Left lobe of liver (tissue), 2 donors: ENCODE results near the gene ATP2B2. TPM values are rescaled to one million over a fixed set of nuclear protein-coding genes. Genes with fewer than 3 reads are reported as not detected.

Experiments
- ATAC-seq: fragments of 200-7000 bp; cut with Tn5 transposase; one replicate; pipeline ENCODE4 v1.9.1; 2020; ENCODE audit warnings: mild to moderate bottlenecking, moderate library complexity
- DNase-seq: peaks from one replicate; pipeline ENCODE4 v3.0.0-alpha.2; 2020; ENCODE audit warnings: low spot score
- total RNA-seq: library from RNA; stranded (reverse); gene quantifications from one replicate; pipeline ENCODE4 v1.2.1, GENCODE V29; 2021
- donor health status: DM: no; HTN: no; CAD: no; lungs with moderate emphysema.
- donor health status: DM: no; HTN: yes; CAD: no.

The ATP2B2 gene
- total RNA-seq, 1 donor from 2014 or later, result 37.9 TPM

GRCh38 chr3:10352146-10352911, 153.1 kb downstream of the ATP2B2 start:
- no peak for DNase-seq

GRCh38 chr3:10351013-10351735, 154.2 kb downstream of the ATP2B2 start:
- no peak for ATAC-seq

More at GRCh38 chr3:10352146-10352911, 153.1 kb downstream of the ATP2B2 start:
- ATAC-seq, result no peak

GRCh38 chr3:10350324-10350985, 154.9 kb downstream of the ATP2B2 start:
- DNase-seq (no peak), ATAC-seq (no peak)

More at GRCh38 chr3:10351013-10351735, 154.2 kb downstream of the ATP2B2 start:
- no peak for DNase-seq

GRCh38 chr3:10349801-10350200, 155.6 kb downstream of the ATP2B2 start:
- ATAC-seq, result no peak

GRCh38 chr3:10348404-10348721, 157.0 kb downstream of the ATP2B2 start:
- no peak for DNase-seq
- no peak for ATAC-seq

More at GRCh38 chr3:10349801-10350200, 155.6 kb downstream of the ATP2B2 start:
- no peak for DNase-seq

GRCh38 chr3:10347648-10348403, 157.6 kb downstream of the ATP2B2 start:
- DNase-seq (no peak), ATAC-seq (no peak)

- DNase-seq (no peak), ATAC-seq (no peak)
Measured at GRCh38 chr3:10345911-10346310, 159.5 kb downstream of the ATP2B2 start.

GRCh38 chr3:10344944-10345575, 160.3 kb downstream of the ATP2B2 start:
- ATAC-seq (peak; percentile 4), DNase-seq (no peak)

GRCh38 chr3:10344147-10344943, 161.0 kb downstream of the ATP2B2 start:
- DNase-seq, result no peak
- ATAC-seq, result peak; percentile 58

GRCh38 chr3:10343526-10343925, 161.9 kb downstream of the ATP2B2 start:
- DNase-seq (no peak), ATAC-seq (no peak)

GRCh38 chr3:10342781-10343180, 162.6 kb downstream of the ATP2B2 start:
- ATAC-seq, result no peak
- DNase-seq, result no peak

GRCh38 chr3:10341901-10342398, 163.4 kb downstream of the ATP2B2 start:
- DNase-seq (no peak), ATAC-seq (no peak)

- no peak for ATAC-seq
- DNase-seq, result no peak
Measured at GRCh38 chr3:10340476-10340875, 164.9 kb downstream of the ATP2B2 start.

- DNase-seq, result no peak
Measured at GRCh38 chr3:10340046-10340445, 165.3 kb downstream of the ATP2B2 start.

GRCh38 chr3:10339376-10339955, 165.9 kb downstream of the ATP2B2 start:
- no peak for ATAC-seq
- no peak for DNase-seq

More at GRCh38 chr3:10340046-10340445, 165.3 kb downstream of the ATP2B2 start:
- no peak for ATAC-seq

- DNase-seq (no peak), ATAC-seq (no peak)
Measured at GRCh38 chr3:10338591-10339353, 166.6 kb downstream of the ATP2B2 start.

GRCh38 chr3:10338164-10338470, 167.3 kb downstream of the ATP2B2 start:
- DNase-seq, result no peak
- ATAC-seq, result no peak

GRCh38 chr3:10337323-10338163, 167.8 kb downstream of the ATP2B2 start:
- no peak for ATAC-seq

More at GRCh38 chr3:10337323-10338163, 167.8 kb downstream of the ATP2B2 start:
- no peak for DNase-seq
